Natural killer cell (primary cell): Measurements from ENCODE around the gene SH3PXD2A. TPM values are rescaled to one million over a fixed set of nuclear protein-coding genes. Genes with fewer than 3 reads are reported as not detected.

ENCODE experiments used
- ATAC-seq, 3 donors: fragments of 150-1000 bp in 2 of 3; fragments of 200-7000 bp in 1 of 3; cut with Tn5 transposase; 1 replicate in 1 of 3; 2 replicates in 2 of 3; pipeline ENCODE4 v1.10.0; 2021; ENCODE audit warnings: mild to moderate bottlenecking in 2 of 3, moderate library complexity in 2 of 3
- DNase-seq, 2 donors: peaks; one replicate each; pipeline versions ENCODE4 v3.0.0 to v3.0.0-alpha.2; 2013 to 2021; ENCODE audit warnings: mixed read lengths in 1 of 2
- H3K27ac ChIP-seq: one replicate; pipeline ENCODE4 v1.5.1; 2013; ENCODE audit warnings: mild to moderate bottlenecking, low read length
- H3K27me3 ChIP-seq: one replicate; pipeline ENCODE4 v1.6.1; 2013; ENCODE audit warnings: low read length; ENCODE audit not compliant: control insufficient read depth, insufficient read depth
- H3K36me3 ChIP-seq: one replicate; pipeline ENCODE4 v1.6.1; 2013; ENCODE audit warnings: low read length; ENCODE audit not compliant: control insufficient read depth, insufficient read depth
- H3K4me1 ChIP-seq: one replicate; pipeline ENCODE4 v1.6.1; 2013; ENCODE audit warnings: low read length; ENCODE audit not compliant: control insufficient read depth, insufficient read depth
- H3K4me3 ChIP-seq: one replicate; pipeline ENCODE4 v1.5.1; 2013; ENCODE audit warnings: low read length
- H3K9me3 ChIP-seq: one replicate; pipeline ENCODE4 v1.6.1; 2013; ENCODE audit warnings: low read length; ENCODE audit not compliant: control insufficient read depth, insufficient read depth
- H3K27ac Mint-ChIP-seq, 2 donors: one replicate each; pipeline ENCODE4 v1.8.0; 2022; ENCODE audit warnings: mild to moderate bottlenecking in 2 of 2, mixed read lengths in 2 of 2, moderate library complexity in 1 of 2
- H3K27me3 Mint-ChIP-seq, 2 donors: one replicate each; pipeline ENCODE4 v1.8.0; 2022; ENCODE audit warnings: low read depth in 2 of 2, mixed read lengths in 2 of 2
- H3K36me3 Mint-ChIP-seq: one replicate; pipeline ENCODE4 v1.8.0; 2022; ENCODE audit warnings: mixed read lengths
- H3K4me1 Mint-ChIP-seq, 2 donors: one replicate each; pipeline ENCODE4 v1.8.0; 2022; ENCODE audit warnings: mixed read lengths in 2 of 2
- H3K4me3 Mint-ChIP-seq: one replicate; pipeline ENCODE4 v1.8.0; 2022; ENCODE audit warnings: mild to moderate bottlenecking, moderate library complexity, mixed read lengths
- H3K9me3 Mint-ChIP-seq, 2 donors: one replicate each; pipeline ENCODE4 v1.8.0; 2022; ENCODE audit warnings: mixed read lengths in 2 of 2
- WGBS: methylation state at CpG from one replicate; pipeline ENCODE4 v1.1.7; 2013; ENCODE audit warnings: missing lambda C conversion rate; ENCODE audit not compliant: insufficient coverage; 5-methylcytosine and 5-hydroxymethylcytosine counted together
- intact Hi-C: fragments of 100-400 bp; cut with micrococcal nuclease; formaldehyde crosslinking; loops from one replicate; pipeline ENCODE4 v1.14.2; 2022
- total RNA-seq, 4 donors: library from RNA; stranded (reverse); fragments of 120-200 nt in 1 of 4; gene quantifications; one replicate each; pipeline versions ENCODE4 v1.2.3 to v1.2.4, GENCODE V29; 2013 to 2022
- TF ChIP-seq, protein P1 (sequence below): fragments of 200-600 bp; IDR thresholded peaks from one replicate; pipeline ENCODE4 v1.8.0; 2022; ENCODE audit warnings: antibody characterized with exemption

Gene SH3PXD2A
- total RNA-seq, 3 donors from 2014 or later (not counting 1 experiment from before 2014, with no cell fraction given), result 3.3 to 7.0 (median 4.9) TPM

DNA sequence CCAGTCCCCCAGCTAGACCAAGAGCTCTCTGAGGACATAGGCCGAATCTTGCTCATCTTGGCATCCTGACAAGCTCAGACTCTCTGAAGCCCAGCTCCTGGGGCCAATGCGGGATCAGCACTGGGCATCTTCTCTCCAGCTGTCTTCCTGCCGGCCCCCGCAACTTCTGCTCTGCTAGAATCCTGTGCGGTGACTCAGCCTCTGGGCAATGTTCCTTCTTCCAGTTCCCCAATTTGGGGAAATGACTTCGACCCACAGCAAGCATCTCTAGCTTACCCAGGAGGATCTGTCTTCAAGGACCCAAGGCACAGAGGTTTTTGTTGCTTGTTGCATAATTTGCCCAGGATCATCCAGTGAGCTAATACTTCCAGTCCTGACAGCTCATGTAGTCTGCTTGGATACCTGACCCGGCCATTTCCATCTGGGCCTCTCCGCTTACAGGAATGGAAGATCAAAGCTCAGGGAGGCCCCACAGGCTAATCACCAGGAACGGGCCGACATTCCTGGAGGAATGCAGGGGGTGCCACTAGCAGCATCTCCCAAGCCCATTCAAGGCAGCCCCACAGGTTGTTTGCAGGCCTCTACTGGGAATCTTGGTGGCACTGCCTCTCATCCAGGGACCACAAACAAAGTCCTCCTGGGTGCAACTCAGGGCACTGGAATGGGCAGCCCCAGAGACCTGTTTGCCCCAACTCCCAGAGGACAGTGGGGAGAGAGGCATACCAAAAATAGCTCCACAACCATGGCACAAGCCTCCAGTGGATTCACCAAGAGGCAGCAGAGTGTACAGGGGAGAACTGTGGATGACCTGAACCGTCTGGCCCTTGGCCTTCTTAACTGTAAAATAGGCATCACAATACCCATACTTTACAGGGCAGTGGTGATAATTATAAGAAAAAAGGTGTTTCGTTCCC lies 210.0 kb downstream of the SH3PXD2A start:
- no peak overlapping the region for H3K27ac Mint-ChIP-seq
- no peaks in the 10 kb centered on the region for H3K4me1 Mint-ChIP-seq
- no peaks in the 10 kb centered on the region for H3K27me3 Mint-ChIP-seq
- H3K4me3 Mint-ChIP-seq, result no peak overlapping the region
- no peaks in the 10 kb centered on the region for H3K36me3 Mint-ChIP-seq
- TF ChIP-seq, protein P1, sequence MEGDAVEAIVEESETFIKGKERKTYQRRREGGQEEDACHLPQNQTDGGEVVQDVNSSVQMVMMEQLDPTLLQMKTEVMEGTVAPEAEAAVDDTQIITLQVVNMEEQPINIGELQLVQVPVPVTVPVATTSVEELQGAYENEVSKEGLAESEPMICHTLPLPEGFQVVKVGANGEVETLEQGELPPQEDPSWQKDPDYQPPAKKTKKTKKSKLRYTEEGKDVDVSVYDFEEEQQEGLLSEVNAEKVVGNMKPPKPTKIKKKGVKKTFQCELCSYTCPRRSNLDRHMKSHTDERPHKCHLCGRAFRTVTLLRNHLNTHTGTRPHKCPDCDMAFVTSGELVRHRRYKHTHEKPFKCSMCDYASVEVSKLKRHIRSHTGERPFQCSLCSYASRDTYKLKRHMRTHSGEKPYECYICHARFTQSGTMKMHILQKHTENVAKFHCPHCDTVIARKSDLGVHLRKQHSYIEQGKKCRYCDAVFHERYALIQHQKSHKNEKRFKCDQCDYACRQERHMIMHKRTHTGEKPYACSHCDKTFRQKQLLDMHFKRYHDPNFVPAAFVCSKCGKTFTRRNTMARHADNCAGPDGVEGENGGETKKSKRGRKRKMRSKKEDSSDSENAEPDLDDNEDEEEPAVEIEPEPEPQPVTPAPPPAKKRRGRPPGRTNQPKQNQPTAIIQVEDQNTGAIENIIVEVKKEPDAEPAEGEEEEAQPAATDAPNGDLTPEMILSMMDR, result no peak
- H3K4me3 ChIP-seq, result no peak overlapping the region
- WGBS, result 66% methylated on average over 11 of the region's 12 CpGs
- H3K27ac ChIP-seq, result no peak overlapping the region
- peaks cover 4% of the 10 kb centered on the region for H3K4me1 ChIP-seq
- no peak for DNase-seq
- no peaks in the 10 kb centered on the region for H3K36me3 ChIP-seq
- no peaks in the 10 kb centered on the region for H3K9me3 Mint-ChIP-seq
- no peaks in the 10 kb centered on the region for H3K9me3 ChIP-seq
- intact Hi-C loops, result no loop called here
- ATAC-seq, result peak in 1 of 3 donors; percentile 20
- no peaks in the 10 kb centered on the region for H3K27me3 ChIP-seq

DNA sequence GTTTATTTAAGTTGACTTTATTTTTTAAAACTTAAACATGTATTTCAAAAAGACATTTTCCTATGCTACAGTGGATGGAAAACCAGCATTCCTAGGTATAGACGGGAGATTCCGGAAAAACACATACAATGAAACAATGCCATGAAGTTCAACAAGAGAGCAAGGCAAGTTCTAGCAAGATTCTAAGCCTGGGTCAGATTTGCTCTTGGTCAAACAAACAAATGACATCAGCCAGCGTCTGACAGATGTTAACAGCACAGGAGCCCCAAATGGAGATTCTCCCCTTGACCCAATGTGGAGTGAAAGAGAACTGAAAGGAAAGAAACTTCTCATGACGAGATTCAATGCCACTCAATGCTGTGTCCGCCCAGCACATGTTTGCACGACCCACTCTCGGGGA lies 212.0 kb downstream of the SH3PXD2A start:
- Mint-ChIP-seq H3K4me3 (no peak overlapping the region), H3K27ac (no peak overlapping the region), H3K27me3 (no peaks in the 10 kb centered on the region), H3K36me3 (no peaks in the 10 kb centered on the region), H3K9me3 (no peaks in the 10 kb centered on the region), H3K4me1 (no peaks in the 10 kb centered on the region)
- ATAC-seq (no peak), DNase-seq (no peak)
- no peaks in the 10 kb centered on the region for H3K36me3 ChIP-seq
- TF ChIP-seq, protein P1, result no peak
- intact Hi-C loops, result no loop called here
- H3K27ac ChIP-seq, result no peak overlapping the region
- 97% methylated on average over 7 of the region's 7 CpGs for WGBS
- H3K27me3 ChIP-seq, result no peaks in the 10 kb centered on the region
- no peaks in the 10 kb centered on the region for H3K9me3 ChIP-seq
- no peak overlapping the region for H3K4me3 ChIP-seq
- H3K4me1 ChIP-seq, result peaks cover 4% of the 10 kb centered on the region

DNA sequence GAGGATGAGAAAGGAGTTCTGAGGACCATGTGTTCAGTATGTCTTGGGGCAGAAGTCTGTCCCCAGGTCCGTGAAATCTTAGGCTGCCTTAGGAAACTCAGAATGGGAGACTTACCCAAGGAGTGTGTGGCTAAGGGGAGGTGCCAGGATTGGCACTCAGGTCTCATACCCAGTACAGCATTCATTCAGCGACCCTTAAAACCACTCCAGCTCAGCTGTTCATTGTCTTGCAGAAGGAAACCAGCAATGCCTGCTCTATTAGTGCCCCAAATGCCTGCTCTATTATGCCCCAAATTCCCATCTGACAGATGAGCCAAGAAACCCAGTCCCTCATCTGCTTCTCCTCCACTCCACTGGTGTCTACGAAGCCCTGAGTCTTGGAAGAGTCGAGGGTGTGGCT lies 214.1 kb downstream of the SH3PXD2A start:
- no peaks in the 10 kb centered on the region for H3K36me3 Mint-ChIP-seq
- intact Hi-C loops, result no loop called here
- 93% methylated on average over 4 of the region's 4 CpGs for WGBS
- H3K27me3 Mint-ChIP-seq, result no peaks in the 10 kb centered on the region
- DNase-seq (no peak), ATAC-seq (no peak)
- no peak overlapping the region for H3K27ac ChIP-seq
- no peaks in the 10 kb centered on the region for H3K36me3 ChIP-seq
- no peak overlapping the region for H3K4me3 ChIP-seq
- TF ChIP-seq, protein P1, result no peak
- no peak overlapping the region for H3K27ac Mint-ChIP-seq
- no peaks in the 10 kb centered on the region for H3K9me3 Mint-ChIP-seq
- peaks cover 4% of the 10 kb centered on the region for H3K4me1 ChIP-seq
- H3K4me1 Mint-ChIP-seq, result no peaks in the 10 kb centered on the region
- no peaks in the 10 kb centered on the region for H3K9me3 ChIP-seq
- H3K27me3 ChIP-seq, result no peaks in the 10 kb centered on the region
- H3K4me3 Mint-ChIP-seq, result no peak overlapping the region
